Mucosa of descending colon (tissue), 3 donors: ENCODE data around the gene ARHGAP22. TPM values are rescaled to one million over a fixed set of nuclear protein-coding genes. Genes with fewer than 3 reads are reported as not detected.

Experiments used
- ATAC-seq: fragments of 200-7000 bp; cut with Tn5 transposase; one replicate; pipeline ENCODE4 v1.9.1; 2020; ENCODE audit warnings: mild to moderate bottlenecking, moderate library complexity
- DNase-seq, 3 donors: peaks; one replicate each; pipeline ENCODE4 v3.0.0-alpha.2; 2020
- H3K36me3 ChIP-seq: fragments of 200-600 bp; one replicate; pipeline ENCODE4 v1.8.0; 2021; ENCODE audit warnings: low read depth, mild to moderate bottlenecking
- H3K4me1 ChIP-seq: fragments of 200-600 bp; one replicate; pipeline ENCODE4 v1.8.0; 2021; ENCODE audit warnings: low read depth, mild to moderate bottlenecking
- H3K4me3 ChIP-seq: fragments of 200-600 bp; one replicate; pipeline ENCODE4 v1.8.0; 2021; ENCODE audit warnings: mild to moderate bottlenecking
- H3K9me3 ChIP-seq: fragments of 200-600 bp; one replicate; pipeline ENCODE4 v1.8.0; 2021; ENCODE audit warnings: mild to moderate bottlenecking
- CTCF ChIP-seq: fragments of 200-600 bp; IDR thresholded peaks from one replicate; pipeline ENCODE4 v1.8.0; 2022; ENCODE audit warnings: antibody characterized with exemption, mild to moderate bottlenecking
- intact Hi-C, 2 donors: fragments of 100-400 bp; cut with DNase I in 1 of 2; cut with micrococcal nuclease in 1 of 2; formaldehyde crosslinking; loops; one replicate each; pipeline versions ENCODE4 v1.11.0 to v1.11.1; 2022; cut with DNase I, micrococcal nuclease
- total RNA-seq, 3 donors: library from RNA; stranded (reverse); fragmentation: NEBNext Ultra II Directional in 2 of 3; extraction: Animal tissue kit (Norgen Biotek cat#: 25700) in 2 of 3; gene quantifications; one replicate each; pipeline versions ENCODE4 v1.2.1 to v1.2.4, GENCODE V29; 2021 to 2023
- donor health status: DM: no; HTN: no; CAD: no; lungs with moderate emphysema.
- donor health status: DM: no; HTN: no; CAD: no.
- donor health status: DM: no; HTN: yes; CAD: no.

Gene ARHGAP22
- total RNA-seq, 3 donors from 2014 or later: 0.93 to 5.9 (median 1.3) TPM

- no peak for TF ChIP-seq CTCF
- no peaks in the 10 kb centered on the region for H3K4me1 ChIP-seq
- intact Hi-C loops: no loop called here
- no peak overlapping the region for H3K4me3 ChIP-seq
- no peaks in the 10 kb centered on the region for H3K9me3 ChIP-seq
- ATAC-seq (no peak), DNase-seq (no peak)
- H3K36me3 ChIP-seq: no peaks in the 10 kb centered on the region
Measured at GRCh38 chr10:48419714-48420113, 185.2 kb downstream of the ARHGAP22 start.

GRCh38 chr10:48418189-48418788 is 186.6 kb downstream of the ARHGAP22 start:
- intact Hi-C loops: no loop called here
- TF ChIP-seq CTCF: no peak
- no peaks in the 10 kb centered on the region for H3K36me3 ChIP-seq
- H3K4me3 ChIP-seq: no peak overlapping the region
- H3K9me3 ChIP-seq: no peaks in the 10 kb centered on the region
- DNase-seq: no peak
- ATAC-seq: no peak
- no peaks in the 10 kb centered on the region for H3K4me1 ChIP-seq

GRCh38 chr10:48417374-48417773 is 187.5 kb downstream of the ARHGAP22 start:
- no peak overlapping the region for H3K4me3 ChIP-seq
- no peaks in the 10 kb centered on the region for H3K36me3 ChIP-seq
- no peak for TF ChIP-seq CTCF
- no peak for ATAC-seq
- H3K4me1 ChIP-seq: no peaks in the 10 kb centered on the region
- no peak for DNase-seq
- intact Hi-C loops: no loop called here
- H3K9me3 ChIP-seq: peaks cover 8% of the 10 kb centered on the region

GRCh38 chr10:48416584-48417232 is 188.2 kb downstream of the ARHGAP22 start:
- no peak for TF ChIP-seq CTCF
- Histone ChIP-seq H3K9me3 (peaks cover 11% of the 10 kb centered on the region), H3K4me1 (no peaks in the 10 kb centered on the region), H3K36me3 (no peaks in the 10 kb centered on the region), H3K4me3 (no peak overlapping the region)
- DNase-seq: no peak
- no peak for ATAC-seq
- intact Hi-C loops: no loop called here

GRCh38 chr10:48414778-48415177 is 190.1 kb downstream of the ARHGAP22 start:
- TF ChIP-seq CTCF: no peak
- no peak overlapping the region for H3K4me3 ChIP-seq
- peaks cover 12% of the 10 kb centered on the region for H3K9me3 ChIP-seq
- no peaks in the 10 kb centered on the region for H3K4me1 ChIP-seq
- ATAC-seq (no peak), DNase-seq (no peak)
- H3K36me3 ChIP-seq: no peaks in the 10 kb centered on the region
- intact Hi-C loops: no loop called here
